ENCODE results near the gene GTF3A.

DNA sequence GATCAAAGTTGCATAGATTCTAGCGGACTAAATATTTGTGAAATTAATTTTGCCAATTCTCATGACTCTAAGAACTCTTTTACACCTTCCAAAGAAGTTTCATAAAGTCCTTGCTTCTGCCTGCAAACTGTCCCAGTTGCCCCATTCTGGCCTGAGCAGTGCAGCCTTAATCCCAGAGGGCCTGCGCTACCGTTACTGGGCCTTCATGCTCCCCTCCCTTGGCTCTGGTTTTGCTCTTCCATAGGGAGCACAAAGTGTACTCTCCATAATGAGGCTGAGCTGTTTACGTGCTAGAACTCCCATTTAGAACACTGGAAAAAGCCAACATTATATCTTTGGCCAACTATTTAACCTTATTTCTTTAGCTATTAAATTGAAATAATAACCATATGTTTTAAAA lies 23.9 kb downstream of the GTF3A start:
- TF ChIP-seq, protein P1, sequence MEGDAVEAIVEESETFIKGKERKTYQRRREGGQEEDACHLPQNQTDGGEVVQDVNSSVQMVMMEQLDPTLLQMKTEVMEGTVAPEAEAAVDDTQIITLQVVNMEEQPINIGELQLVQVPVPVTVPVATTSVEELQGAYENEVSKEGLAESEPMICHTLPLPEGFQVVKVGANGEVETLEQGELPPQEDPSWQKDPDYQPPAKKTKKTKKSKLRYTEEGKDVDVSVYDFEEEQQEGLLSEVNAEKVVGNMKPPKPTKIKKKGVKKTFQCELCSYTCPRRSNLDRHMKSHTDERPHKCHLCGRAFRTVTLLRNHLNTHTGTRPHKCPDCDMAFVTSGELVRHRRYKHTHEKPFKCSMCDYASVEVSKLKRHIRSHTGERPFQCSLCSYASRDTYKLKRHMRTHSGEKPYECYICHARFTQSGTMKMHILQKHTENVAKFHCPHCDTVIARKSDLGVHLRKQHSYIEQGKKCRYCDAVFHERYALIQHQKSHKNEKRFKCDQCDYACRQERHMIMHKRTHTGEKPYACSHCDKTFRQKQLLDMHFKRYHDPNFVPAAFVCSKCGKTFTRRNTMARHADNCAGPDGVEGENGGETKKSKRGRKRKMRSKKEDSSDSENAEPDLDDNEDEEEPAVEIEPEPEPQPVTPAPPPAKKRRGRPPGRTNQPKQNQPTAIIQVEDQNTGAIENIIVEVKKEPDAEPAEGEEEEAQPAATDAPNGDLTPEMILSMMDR (IDR thresholded peaks at IDR 0.05; ENCODE audit: insufficient read depth, low read length) = no peak
- TF ChIP-seq GABPA (IDR thresholded peaks at IDR 0.05; ENCODE audit: low read depth) (no peak), POLR2AphosphoS5 (IDR thresholded peaks at IDR 0.05; ENCODE audit: low read depth) (no peak)
- TF ChIP-seq, protein P2, sequence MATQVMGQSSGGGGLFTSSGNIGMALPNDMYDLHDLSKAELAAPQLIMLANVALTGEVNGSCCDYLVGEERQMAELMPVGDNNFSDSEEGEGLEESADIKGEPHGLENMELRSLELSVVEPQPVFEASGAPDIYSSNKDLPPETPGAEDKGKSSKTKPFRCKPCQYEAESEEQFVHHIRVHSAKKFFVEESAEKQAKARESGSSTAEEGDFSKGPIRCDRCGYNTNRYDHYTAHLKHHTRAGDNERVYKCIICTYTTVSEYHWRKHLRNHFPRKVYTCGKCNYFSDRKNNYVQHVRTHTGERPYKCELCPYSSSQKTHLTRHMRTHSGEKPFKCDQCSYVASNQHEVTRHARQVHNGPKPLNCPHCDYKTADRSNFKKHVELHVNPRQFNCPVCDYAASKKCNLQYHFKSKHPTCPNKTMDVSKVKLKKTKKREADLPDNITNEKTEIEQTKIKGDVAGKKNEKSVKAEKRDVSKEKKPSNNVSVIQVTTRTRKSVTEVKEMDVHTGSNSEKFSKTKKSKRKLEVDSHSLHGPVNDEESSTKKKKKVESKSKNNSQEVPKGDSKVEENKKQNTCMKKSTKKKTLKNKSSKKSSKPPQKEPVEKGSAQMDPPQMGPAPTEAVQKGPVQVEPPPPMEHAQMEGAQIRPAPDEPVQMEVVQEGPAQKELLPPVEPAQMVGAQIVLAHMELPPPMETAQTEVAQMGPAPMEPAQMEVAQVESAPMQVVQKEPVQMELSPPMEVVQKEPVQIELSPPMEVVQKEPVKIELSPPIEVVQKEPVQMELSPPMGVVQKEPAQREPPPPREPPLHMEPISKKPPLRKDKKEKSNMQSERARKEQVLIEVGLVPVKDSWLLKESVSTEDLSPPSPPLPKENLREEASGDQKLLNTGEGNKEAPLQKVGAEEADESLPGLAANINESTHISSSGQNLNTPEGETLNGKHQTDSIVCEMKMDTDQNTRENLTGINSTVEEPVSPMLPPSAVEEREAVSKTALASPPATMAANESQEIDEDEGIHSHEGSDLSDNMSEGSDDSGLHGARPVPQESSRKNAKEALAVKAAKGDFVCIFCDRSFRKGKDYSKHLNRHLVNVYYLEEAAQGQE (IDR thresholded peaks at IDR 0.05; ENCODE audit: insufficient replicate concordance, low read depth) = no peak
